H1 (cell line): Measurements from ENCODE around the gene FHL2. TPM values are rescaled to one million over a fixed set of nuclear protein-coding genes. Genes with fewer than 3 reads are reported as not detected.

ENCODE experiments used
- CTCF ChIA-PET: fragments of 300-600 bp; sonication (Branson Sonifier 250); formaldehyde crosslinking; loops from one replicate; lab custom pipeline; 2021; ENCODE audit not compliant: partially characterized antibody; lab: Charles Lee
- POLR2A ChIA-PET: fragments of 300-600 bp; sonication (Branson Sonifier 250); formaldehyde crosslinking; loops from one replicate; lab custom pipeline; 2021; ENCODE audit warnings: inconsistent platforms; ENCODE audit not compliant: partially characterized antibody; lab: Charles Lee
- DNase-seq, 2 experiments: peaks; one replicate each; pipeline versions ENCODE4 v3.0.0 to v3.0.0-alpha.2; 2010 to 2022; ENCODE audit warnings: low spot score in 2 of 2, low read depth in 1 of 2, mixed read lengths in 1 of 2
- FAIRE-seq: peaks from 2 replicates; lab custom pipeline; 2011; peaks lifted over from hg19 to GRCh38; lab: Jason Lieb, UNC
- H2AFZ ChIP-seq: 2 replicates; pipeline ENCODE4 v1.8.1; 2012; ENCODE audit warnings: low read length, inconsistent platforms
- H2AK5ac ChIP-seq: 2 replicates; pipeline ENCODE4 v1.6.1; 2013; ENCODE audit warnings: low read depth, low read length
- H2BK120ac ChIP-seq: replicated peaks from 2 replicates; pipeline ENCODE3; 2013; ENCODE audit warnings: low read depth, low read length, inconsistent platforms
- H2BK12ac ChIP-seq: 2 replicates; pipeline ENCODE4 v1.6.1; 2013; ENCODE audit warnings: low read depth, low read length
- H2BK15ac ChIP-seq: 2 replicates; pipeline ENCODE4 v1.6.1; 2013; ENCODE audit warnings: low read length
- H2BK20ac ChIP-seq: 2 replicates; pipeline ENCODE4 v1.6.1; 2013; ENCODE audit warnings: low read length
- H2BK5ac ChIP-seq: 2 replicates; pipeline ENCODE4 v1.6.1; 2013; ENCODE audit warnings: low read depth, low read length
- H3K14ac ChIP-seq: 2 replicates; pipeline ENCODE4 v1.6.1; 2013; ENCODE audit warnings: inconsistent platforms; ENCODE audit not compliant: insufficient read length
- H3K18ac ChIP-seq: 2 replicates; pipeline ENCODE4 v1.6.1; 2013; ENCODE audit warnings: low read length; ENCODE audit errors: extremely low read depth
- H3K23ac ChIP-seq: 2 replicates; pipeline ENCODE4 v1.6.1; 2013; ENCODE audit warnings: inconsistent platforms; ENCODE audit not compliant: insufficient read length
- H3K23me2 ChIP-seq: 2 replicates; pipeline ENCODE4 v1.6.1; 2013; ENCODE audit warnings: low read depth, low read length
- H3K27ac ChIP-seq: 2 replicates; pipeline ENCODE4 v1.6.1; 2011; ENCODE audit warnings: low read depth, low read length, inconsistent platforms
- H3K27me3 ChIP-seq, 4 experiments: replicated peaks in 1 of 4; 1 replicate in 1 of 4; 2 replicates in 3 of 4; pipeline versions ENCODE4 v1.6.1 to v1.8.1; 2011 to 2013; ENCODE audit warnings: low read length in 3 of 4, mild to moderate bottlenecking in 3 of 4, inconsistent platforms in 2 of 4, mixed read lengths in 2 of 4, moderate library complexity in 1 of 4; ENCODE audit not compliant: control insufficient read depth in 3 of 4, insufficient read depth in 3 of 4; ENCODE audit errors: extremely low read depth in 1 of 4
- H3K36me3 ChIP-seq, 4 experiments: 2 replicates each; pipeline versions ENCODE4 v1.6.1 to v1.8.1; 2011 to 2013; ENCODE audit warnings: mild to moderate bottlenecking in 4 of 4, low read length in 3 of 4, moderate library complexity in 2 of 4, control low read depth in 1 of 4, inconsistent platforms in 1 of 4; ENCODE audit not compliant: insufficient read depth in 4 of 4, control insufficient read depth in 2 of 4
- H3K4ac ChIP-seq: replicated peaks from 2 replicates; pipeline ENCODE3; 2013; ENCODE audit warnings: low read length, low read depth, mixed read lengths, inconsistent platforms; ENCODE audit not compliant: insufficient read length
- H3K4me1 ChIP-seq, 4 experiments: replicated peaks in 1 of 4; 1 replicate in 1 of 4; 2 replicates in 3 of 4; pipeline versions ENCODE4 v1.6.1 to v1.8.1; 2011 to 2013; ENCODE audit warnings: low read length in 3 of 4, inconsistent platforms in 2 of 4, mixed read lengths in 1 of 4; ENCODE audit not compliant: insufficient read depth in 4 of 4, control insufficient read depth in 3 of 4
- H3K4me2 ChIP-seq, 2 experiments: 2 replicates each; pipeline versions ENCODE4 v1.6.1 to v1.8.1; 2011 to 2013; ENCODE audit warnings: low read depth in 2 of 2, low read length in 2 of 2, control low read depth in 1 of 2, inconsistent platforms in 1 of 2, mild to moderate bottlenecking in 1 of 2; ENCODE audit not compliant: insufficient read depth in 1 of 2
- H3K4me3 ChIP-seq, 4 experiments: fragments of 200-600, 300-600 bp in 1 of 4; sonication (generic), shearing (Covaris generic), sonication (Bioruptor Twin) in 1 of 4; 2 replicates each; pipeline versions ENCODE4 v1.5.1 to v1.8.1; 2011 to 2016; ENCODE audit warnings: low read length in 4 of 4, low read depth in 3 of 4, control low read depth in 2 of 4, inconsistent platforms in 2 of 4, mild to moderate bottlenecking in 2 of 4, mixed read lengths in 1 of 4, moderate library complexity in 1 of 4; ENCODE audit not compliant: insufficient read depth in 2 of 4; ENCODE audit errors: extremely low read depth in 1 of 4
- H3K56ac ChIP-seq: replicated peaks from 2 replicates; pipeline ENCODE3; 2013; ENCODE audit warnings: low read depth, mild to moderate bottlenecking, mixed read lengths, low read length, inconsistent platforms; ENCODE audit not compliant: insufficient read length
- H3K79me1 ChIP-seq: 2 replicates; pipeline ENCODE4 v1.6.1; 2013; ENCODE audit warnings: low read depth, low read length, control low read depth
- H3K79me2 ChIP-seq, 2 experiments: 2 replicates each; pipeline versions ENCODE4 v1.6.1 to v1.8.1; 2012 to 2013; ENCODE audit warnings: low read length in 2 of 2, mild to moderate bottlenecking in 2 of 2, inconsistent platforms in 1 of 2; ENCODE audit not compliant: insufficient read depth in 2 of 2, control insufficient read depth in 1 of 2
- H3K9ac ChIP-seq, 4 experiments: replicated peaks in 1 of 4; 1 replicate in 1 of 4; 2 replicates in 3 of 4; pipeline versions ENCODE4 v1.6.1 to v1.8.1; 2011 to 2013; ENCODE audit warnings: low read depth in 3 of 4, low read length in 3 of 4, control low read depth in 2 of 4, mild to moderate bottlenecking in 2 of 4, moderate library complexity in 2 of 4, inconsistent platforms in 1 of 4; ENCODE audit errors: extremely low read depth in 1 of 4
- H3K9me3 ChIP-seq, 2 experiments: 2 replicates each; pipeline versions ENCODE4 v1.6.1 to v1.8.1; 2012 to 2013; ENCODE audit warnings: mild to moderate bottlenecking in 2 of 2, moderate library complexity in 2 of 2, control low read depth in 1 of 2, inconsistent platforms in 1 of 2, low read depth in 1 of 2, low read length in 1 of 2, mixed read lengths in 1 of 2; ENCODE audit not compliant: insufficient read depth in 2 of 2
- H4K20me1 ChIP-seq, 2 experiments: replicated peaks in 1 of 2; 2 replicates each; pipeline versions ENCODE3 to v1.8.1; 2011 to 2013; ENCODE audit warnings: inconsistent platforms in 2 of 2, low read length in 2 of 2, mild to moderate bottlenecking in 1 of 2; ENCODE audit not compliant: insufficient read depth in 2 of 2, control insufficient read depth in 1 of 2
- H4K5ac ChIP-seq: 2 replicates; pipeline ENCODE4 v1.6.1; 2013; ENCODE audit warnings: low read length, low read depth, mixed read lengths, inconsistent platforms; ENCODE audit not compliant: insufficient read length
- H4K8ac ChIP-seq: 2 replicates; pipeline ENCODE4 v1.8.0; 2013; ENCODE audit warnings: mild to moderate bottlenecking, moderate library complexity, low read length, inconsistent platforms; ENCODE audit not compliant: insufficient read depth; ENCODE audit errors: extremely low read depth
- H4K91ac ChIP-seq: replicated peaks from 2 replicates; pipeline ENCODE3; 2013; ENCODE audit warnings: low read length, mixed read lengths, inconsistent platforms; ENCODE audit not compliant: insufficient read length
- BACH1 ChIP-seq: IDR thresholded peaks from 2 replicates; pipeline ENCODE4 v1.6.1; 2012; ENCODE audit warnings: low read length, improper control_type of control experiment
- FOSL1 ChIP-seq: IDR thresholded peaks from 2 replicates; pipeline ENCODE4 v1.6.1; 2011; ENCODE audit warnings: mild to moderate bottlenecking, low read depth, low read length, moderate library complexity; ENCODE audit not compliant: insufficient read depth
- JUN ChIP-seq: IDR thresholded peaks from 2 replicates; pipeline ENCODE4 v1.6.1; 2011; ENCODE audit warnings: low read depth, mild to moderate bottlenecking, improper control_type of control experiment, low read length
- POLR2AphosphoS5 ChIP-seq: IDR thresholded peaks from 2 replicates; pipeline ENCODE4 v1.6.1; 2011; ENCODE audit warnings: low read depth, low read length
- RBBP5 ChIP-seq: IDR thresholded peaks from 2 replicates; pipeline ENCODE4 v1.7.1; 2012; ENCODE audit warnings: low read depth, mild to moderate bottlenecking, inconsistent platforms, low read length, moderate library complexity, borderline replicate concordance
- RNF2 ChIP-seq: fragments of 200-900, 300-1000 bp; sonication (generic); IDR thresholded peaks from 2 replicates; pipeline ENCODE4 v1.7.1; 2016; ENCODE audit warnings: borderline replicate concordance, low read depth, mild to moderate bottlenecking, antibody characterized with exemption, low read length; ENCODE audit not compliant: poor library complexity, severe bottlenecking; ENCODE audit errors: missing control alignments
- WGBS, 2 experiments: shearing (Covaris generic) in 1 of 2; methylation state at CpG; one replicate each; pipeline versions ENCODE4 v1.1.6 to v1.1.7; 2013 to 2015; ENCODE audit warnings: low lambda C conversion rate in 2 of 2, mixed read lengths in 2 of 2, inconsistent platforms in 1 of 2, low coverage in 1 of 2, missing lambda C conversion rate in 1 of 2; ENCODE audit not compliant: insufficient replicate concordance in 2 of 2, insufficient coverage in 1 of 2, insufficient read length in 1 of 2; ENCODE audit errors: extremely low coverage in 1 of 2, missing lambda C conversion rate in 1 of 2; 5-methylcytosine and 5-hydroxymethylcytosine counted together
- polyA plus RNA-seq, 7 experiments: library from polyadenylated mRNA; depleted of rRNA in 3 of 7; stranded (reverse) in 5 of 7; unstranded in 2 of 7; fragments of >200 nt in 5 of 7; fragments of 200-250 nt in 2 of 7; gene quantifications; 1 replicate in 5 of 7; 2 replicates in 1 of 7; 4 replicates in 1 of 7; pipeline versions ENCODE4 v1.2.1 to v1.2.3, GENCODE V29; 2011 to 2013; ENCODE audit warnings: missing spikeins in 2 of 7, mixed read lengths in 2 of 7
- total RNA-seq: library from RNA; stranded (reverse); fragmentation: NEBNext Ultra II Directional; extraction: Animal tissue kit (Norgen Biotek cat#: 25700); gene quantifications from 2 replicates; pipeline ENCODE4 v1.2.1, GENCODE V29; 2021
- TF ChIP-seq, protein P1 (sequence below): IDR thresholded peaks from 2 replicates; pipeline ENCODE4 v1.6.1; 2012; ENCODE audit warnings: inconsistent platforms
- TF ChIP-seq, protein P2 (sequence below): IDR thresholded peaks from 2 replicates; pipeline ENCODE4 v1.6.1; 2012; ENCODE audit warnings: low read length, inconsistent platforms
- TF ChIP-seq, protein P3 (sequence below): IDR thresholded peaks from 2 replicates; pipeline ENCODE4 v1.6.1; 2011; ENCODE audit warnings: low read length, improper control_type of control experiment

The FHL2 gene
- total and polyA plus RNA-seq, 2 of the 8 experiments (the other 6 are each of a cell fraction or from before 2014, with no cell fraction given): 33.2 to 64.3 TPM

DNA sequence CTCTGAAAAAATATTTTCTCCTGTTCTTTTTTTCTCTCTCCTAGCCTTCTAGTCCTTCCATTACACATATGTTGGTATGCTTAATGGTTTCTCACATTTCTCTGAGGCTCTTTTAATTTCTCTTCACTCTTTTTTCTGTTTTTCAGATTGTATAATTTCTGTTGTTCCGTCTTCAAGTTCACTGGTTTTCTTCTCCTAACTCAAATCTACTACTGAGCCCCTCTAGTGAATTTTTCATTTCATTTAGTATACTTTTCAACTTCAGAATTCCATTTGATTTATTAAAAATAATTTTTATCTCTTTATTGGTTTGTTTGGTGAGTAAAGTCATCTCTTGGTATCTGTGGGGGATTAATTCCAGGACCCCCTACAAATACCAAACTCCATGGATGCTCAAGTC is 41.7 kb downstream of the FHL2 start:
- Histone ChIP-seq H4K8ac (no peak overlapping the region), H2BK5ac (no peak overlapping the region), H4K5ac (no peak overlapping the region), H3K4me2 (no peak overlapping the region), H3K27ac (no peak overlapping the region), H4K20me1 (peaks cover 0 to 2% of the 10 kb centered on the region in 2 experiments), H3K4ac (no peak overlapping the region), H3K18ac (no peak overlapping the region), H3K56ac (no peak overlapping the region), H3K4me3 (no peak overlapping the region), H2BK12ac (no peak overlapping the region), H3K79me1 (no peaks in the 10 kb centered on the region), H2BK15ac (no peak overlapping the region), H2BK120ac (no peak overlapping the region), H3K14ac (no peak overlapping the region), H2AFZ (no peak overlapping the region), H3K9ac (no peak overlapping the region), H3K36me3 (peaks cover 2 to 34% (median 17%) of the 10 kb centered on the region in 4 experiments; a peak in 7 of 8 replicates), H3K27me3 (no peaks in the 10 kb centered on the region), H3K4me1 (no peaks in the 10 kb centered on the region), H3K79me2 (no peaks in the 10 kb centered on the region), H3K9me3 (no peaks in the 10 kb centered on the region), H2BK20ac (no peak overlapping the region), H2AK5ac (no peak overlapping the region), H3K23ac (no peak overlapping the region), H3K23me2 (no peaks in the 10 kb centered on the region), H4K91ac (no peak overlapping the region)
- ChIA-PET POLR2A (interaction anchor here (1.2 to 2.6 kb wide), 2 partner anchors 11 to 20 kb away, joined by 3 to 11 read pairs; partner anchors contain the start of gene C2orf49), CTCF (interaction anchor here (0.9 to 1.9 kb wide), 4 partner anchors 12 to 165 kb away, joined by 3 to 7 read pairs (median 4); no protein-coding TSS in a partner anchor)
- DNase-seq (no peak), FAIRE-seq (no peak)
- no peak for TF ChIP-seq RBBP5
- TF ChIP-seq BACH1: no peak
- TF ChIP-seq, protein P1, sequence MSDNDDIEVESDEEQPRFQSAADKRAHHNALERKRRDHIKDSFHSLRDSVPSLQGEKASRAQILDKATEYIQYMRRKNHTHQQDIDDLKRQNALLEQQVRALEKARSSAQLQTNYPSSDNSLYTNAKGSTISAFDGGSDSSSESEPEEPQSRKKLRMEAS: no peak
- TF ChIP-seq RNF2: no peak
- TF ChIP-seq FOSL1: no peak
- TF ChIP-seq JUN: no peak
- TF ChIP-seq, protein P2, sequence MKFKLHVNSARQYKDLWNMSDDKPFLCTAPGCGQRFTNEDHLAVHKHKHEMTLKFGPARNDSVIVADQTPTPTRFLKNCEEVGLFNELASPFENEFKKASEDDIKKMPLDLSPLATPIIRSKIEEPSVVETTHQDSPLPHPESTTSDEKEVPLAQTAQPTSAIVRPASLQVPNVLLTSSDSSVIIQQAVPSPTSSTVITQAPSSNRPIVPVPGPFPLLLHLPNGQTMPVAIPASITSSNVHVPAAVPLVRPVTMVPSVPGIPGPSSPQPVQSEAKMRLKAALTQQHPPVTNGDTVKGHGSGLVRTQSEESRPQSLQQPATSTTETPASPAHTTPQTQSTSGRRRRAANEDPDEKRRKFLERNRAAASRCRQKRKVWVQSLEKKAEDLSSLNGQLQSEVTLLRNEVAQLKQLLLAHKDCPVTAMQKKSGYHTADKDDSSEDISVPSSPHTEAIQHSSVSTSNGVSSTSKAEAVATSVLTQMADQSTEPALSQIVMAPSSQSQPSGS: no peak
- TF ChIP-seq, protein P3, sequence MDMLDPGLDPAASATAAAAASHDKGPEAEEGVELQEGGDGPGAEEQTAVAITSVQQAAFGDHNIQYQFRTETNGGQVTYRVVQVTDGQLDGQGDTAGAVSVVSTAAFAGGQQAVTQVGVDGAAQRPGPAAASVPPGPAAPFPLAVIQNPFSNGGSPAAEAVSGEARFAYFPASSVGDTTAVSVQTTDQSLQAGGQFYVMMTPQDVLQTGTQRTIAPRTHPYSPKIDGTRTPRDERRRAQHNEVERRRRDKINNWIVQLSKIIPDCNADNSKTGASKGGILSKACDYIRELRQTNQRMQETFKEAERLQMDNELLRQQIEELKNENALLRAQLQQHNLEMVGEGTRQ: no peak
- TF ChIP-seq POLR2AphosphoS5: no peak
- WGBS, 2 experiments: 100% methylated on average over 1 of the region's 1 CpG; no CpG with 5 or more reads in 1 of the 2 experiments
